GM21381 (cell line): ENCODE measurements around the gene TMEM203.

ENCODE experiments used
- ATAC-seq: cut with Tn5 transposase; IDR thresholded peaks from one replicate; pipeline ENCODE4 v1.9.1; 2021; ENCODE audit warnings: mild to moderate bottlenecking, moderate library complexity; ENCODE audit not compliant: unreplicated experiment

The TMEM203 gene

GRCh38 chr9:137230705-137231371 lies 25.4 kb upstream of the TMEM203 start, which contains the start of gene SLC34A3:
SLC34A3 (plus strand) TSS chr9:137230901; CDS start chr9:137231703, 802 bp downstream.
- no peak for ATAC-seq

DNA sequence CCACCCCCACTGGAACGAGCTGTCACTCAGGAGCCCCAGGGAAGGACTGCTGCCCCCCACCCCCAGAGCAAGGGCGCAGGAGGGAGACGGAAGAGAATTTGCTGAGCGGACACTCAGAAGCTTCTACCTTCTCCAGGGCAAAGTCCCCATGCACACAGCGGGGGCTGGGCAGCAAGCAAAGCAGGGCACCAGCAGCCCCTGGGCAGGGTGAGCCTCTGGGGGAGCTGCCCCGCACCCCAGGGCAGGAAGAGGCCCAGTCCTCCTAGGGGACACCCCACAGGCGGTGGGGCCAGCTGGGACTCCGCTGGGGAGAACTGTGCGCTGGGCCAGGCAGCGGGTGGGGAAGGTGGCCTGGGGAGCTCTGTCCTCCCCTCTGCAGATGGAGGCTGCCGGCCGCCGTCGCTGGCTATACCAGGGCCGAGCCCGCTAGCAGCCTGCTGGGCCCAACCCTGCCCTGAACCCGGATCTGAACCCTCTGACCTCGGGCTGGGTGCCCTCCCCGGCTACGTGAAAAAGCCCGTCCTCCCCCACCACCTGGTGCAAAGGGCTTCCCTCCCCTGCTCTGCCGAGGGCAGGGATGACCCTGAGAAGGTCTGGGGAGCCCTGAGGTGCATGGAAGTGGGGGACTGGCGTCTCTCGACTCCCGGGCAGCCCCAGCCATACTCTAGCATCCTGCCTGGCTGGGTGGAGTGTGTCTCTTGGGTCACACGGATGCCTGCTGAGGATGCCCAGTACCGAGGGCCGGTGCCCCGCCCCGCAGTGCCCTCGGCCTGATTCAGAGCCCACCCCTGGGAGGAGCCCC lies 24.7 kb upstream of the TMEM203 start:
- ATAC-seq: no peak

GRCh38 chr9:137228968-137229896 lies 23.8 kb upstream of the TMEM203 start:
- ATAC-seq: no peak

- no peak for ATAC-seq
Measured at GRCh38 chr9:137228506-137228967, 23.1 kb upstream of the TMEM203 start.

DNA sequence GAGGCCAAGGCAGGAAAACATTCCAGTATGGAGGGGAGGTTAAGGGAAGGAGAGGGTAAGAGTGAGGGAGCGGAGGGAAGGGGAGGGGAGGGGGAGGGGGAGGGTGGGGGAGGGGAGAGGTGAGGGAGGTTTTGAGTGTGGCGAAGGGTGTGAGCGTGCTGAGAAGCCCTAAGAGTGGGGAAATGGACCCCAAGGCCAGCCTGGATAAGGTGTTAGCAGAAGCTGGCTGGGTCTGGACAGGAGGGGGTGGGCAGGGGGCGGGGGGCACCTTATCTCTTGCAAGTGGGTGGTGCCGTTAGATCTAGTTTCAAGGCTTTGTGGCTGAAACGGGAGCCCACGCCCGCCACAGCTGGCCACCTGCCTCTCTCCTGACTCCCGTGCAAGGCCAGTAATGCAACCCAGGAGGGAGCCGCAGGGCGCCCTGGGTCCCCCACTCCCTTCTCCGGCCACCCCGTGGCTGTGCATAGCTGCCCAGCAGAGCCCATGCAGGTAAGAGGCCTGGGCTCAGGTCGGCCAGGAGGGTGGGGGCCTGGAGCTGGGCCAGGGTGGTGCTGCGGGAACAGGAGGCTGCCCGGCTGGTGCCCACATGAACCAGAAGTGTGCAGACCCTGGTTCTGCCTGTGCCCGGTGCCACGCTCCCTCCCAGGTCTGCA lies 22.5 kb upstream of the TMEM203 start:
- no peak for ATAC-seq

- ATAC-seq: no peak
Measured at GRCh38 chr9:137227054-137227852, 21.8 kb upstream of the TMEM203 start, which contains the start of gene RNF224. RNF224 (plus strand) TSS chr9:137227502; CDS start chr9:137228336, 834 bp downstream.

DNA sequence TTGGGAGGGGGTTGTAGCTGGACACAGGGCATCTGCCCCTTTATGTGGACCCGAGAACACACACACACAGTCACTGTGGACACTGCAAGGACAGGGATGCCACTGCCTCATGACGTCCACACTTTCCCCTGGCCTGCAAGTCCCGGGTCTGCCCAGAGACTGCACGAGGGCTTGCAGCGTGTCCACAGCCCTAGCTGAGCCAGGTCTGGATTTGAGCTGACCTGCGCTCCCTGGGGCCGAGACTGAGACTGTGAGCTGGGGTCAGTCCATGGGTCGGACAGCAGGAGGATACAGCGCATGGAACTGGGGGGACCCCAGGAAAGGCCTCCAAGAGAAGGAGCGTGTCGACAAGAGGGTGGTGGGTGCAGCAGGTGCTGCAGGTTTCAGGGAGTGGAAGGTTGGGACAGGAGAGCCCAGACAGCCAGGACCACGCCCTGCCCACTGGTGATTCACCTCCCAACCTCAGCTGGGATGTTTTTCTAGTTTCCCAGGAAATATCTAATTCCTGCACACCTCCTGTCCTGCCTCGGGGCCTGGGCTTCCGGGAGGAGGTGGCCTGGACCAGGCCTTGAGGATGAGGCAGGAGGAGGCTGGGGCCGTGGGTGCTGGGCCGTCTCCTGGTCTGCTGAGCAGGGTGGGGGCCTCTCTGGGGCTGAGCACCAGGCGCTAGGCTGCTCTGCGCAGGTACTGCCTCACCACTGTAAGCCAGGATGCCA lies 21.0 kb upstream of the TMEM203 start:
- no peak for ATAC-seq

DNA sequence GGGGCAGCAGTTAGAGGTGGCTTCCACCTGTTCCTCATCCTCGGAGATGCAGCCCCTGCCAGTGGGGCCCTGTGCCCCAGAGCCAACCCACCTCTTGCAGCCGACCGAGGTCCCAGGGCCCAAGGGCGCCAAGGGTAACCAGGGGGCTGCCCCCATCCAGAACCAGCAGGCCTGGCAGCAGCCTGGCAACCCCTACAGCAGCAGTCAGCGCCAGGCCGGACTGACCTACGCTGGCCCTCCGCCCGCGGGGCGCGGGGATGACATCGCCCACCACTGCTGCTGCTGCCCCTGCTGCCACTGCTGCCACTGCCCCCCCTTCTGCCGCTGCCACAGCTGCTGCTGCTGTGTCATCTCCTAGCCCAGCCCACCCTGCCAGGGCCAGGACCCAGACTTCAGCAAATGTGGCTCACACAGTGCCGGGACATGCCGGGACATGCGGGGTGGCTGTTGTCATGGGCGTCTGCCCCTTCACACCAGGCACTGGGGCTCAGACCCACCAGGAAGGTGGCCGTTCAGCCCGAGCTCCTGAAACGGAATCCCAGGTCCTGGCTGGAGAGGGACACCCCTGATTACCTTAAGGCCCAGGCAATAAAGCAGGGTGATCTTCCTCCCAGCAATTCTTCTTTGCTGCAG lies 20.4 kb upstream of the TMEM203 start:
- ATAC-seq: no peak

DNA sequence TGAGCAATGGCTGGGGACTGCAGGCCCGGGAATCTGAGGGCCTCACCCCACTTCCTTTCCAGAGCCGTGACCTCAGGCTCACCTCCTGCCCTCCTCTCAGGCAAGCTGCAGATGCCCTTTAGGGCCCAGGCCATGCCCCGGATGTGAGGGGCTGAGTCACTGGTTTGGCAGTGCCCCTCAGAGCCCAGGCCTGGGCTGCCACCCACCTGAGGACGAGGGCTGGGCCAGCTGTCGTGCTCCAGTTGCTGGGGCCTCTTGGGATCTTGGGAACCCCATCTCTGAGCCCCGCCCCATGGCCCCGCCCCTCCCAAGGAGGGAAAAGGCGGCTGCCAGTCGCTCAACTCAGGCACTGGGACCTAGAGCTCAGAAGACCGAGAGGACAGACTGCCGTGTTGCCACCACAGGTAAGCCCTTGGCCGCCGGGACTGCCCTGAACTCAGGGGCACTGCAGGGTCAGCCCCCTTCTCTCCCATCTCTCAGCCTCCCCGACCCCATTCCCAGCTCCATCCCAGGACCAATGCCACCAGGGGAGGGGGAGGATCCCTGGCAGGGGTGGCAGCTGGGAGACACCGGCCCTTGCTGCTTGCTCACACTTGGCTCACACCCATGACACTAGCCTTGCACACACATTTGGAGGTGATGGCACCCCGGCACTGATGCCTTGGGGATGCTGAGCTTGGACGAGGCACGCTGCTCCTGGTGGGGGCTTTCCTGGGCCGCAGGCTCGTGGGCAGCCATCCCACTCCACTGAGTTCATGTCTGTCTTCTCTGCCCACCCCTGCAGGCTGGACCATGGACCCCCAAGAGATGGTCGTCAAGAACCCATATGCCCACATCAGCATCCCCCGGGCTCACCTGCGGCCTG lies 19.6 kb upstream of the TMEM203 start, which contains the start of gene CYSRT1:
Gene CYSRT1, plus strand, starts transcription at position 345 of the 865 bp plus-strand sequence. Its CDS starts 448 bp downstream, at position 793.
- no peak for ATAC-seq

GRCh38 chr9:137223078-137223970 lies 17.9 kb upstream of the TMEM203 start:
- peak; percentile 66 for ATAC-seq

- ATAC-seq: no peak
Measured at GRCh38 chr9:137222190-137223077, 17.0 kb upstream of the TMEM203 start, which contains the start of gene RNF208. RNF208 (minus strand) TSS chr9:137222240; CDS start chr9:137221212, 1,028 bp downstream.

DNA sequence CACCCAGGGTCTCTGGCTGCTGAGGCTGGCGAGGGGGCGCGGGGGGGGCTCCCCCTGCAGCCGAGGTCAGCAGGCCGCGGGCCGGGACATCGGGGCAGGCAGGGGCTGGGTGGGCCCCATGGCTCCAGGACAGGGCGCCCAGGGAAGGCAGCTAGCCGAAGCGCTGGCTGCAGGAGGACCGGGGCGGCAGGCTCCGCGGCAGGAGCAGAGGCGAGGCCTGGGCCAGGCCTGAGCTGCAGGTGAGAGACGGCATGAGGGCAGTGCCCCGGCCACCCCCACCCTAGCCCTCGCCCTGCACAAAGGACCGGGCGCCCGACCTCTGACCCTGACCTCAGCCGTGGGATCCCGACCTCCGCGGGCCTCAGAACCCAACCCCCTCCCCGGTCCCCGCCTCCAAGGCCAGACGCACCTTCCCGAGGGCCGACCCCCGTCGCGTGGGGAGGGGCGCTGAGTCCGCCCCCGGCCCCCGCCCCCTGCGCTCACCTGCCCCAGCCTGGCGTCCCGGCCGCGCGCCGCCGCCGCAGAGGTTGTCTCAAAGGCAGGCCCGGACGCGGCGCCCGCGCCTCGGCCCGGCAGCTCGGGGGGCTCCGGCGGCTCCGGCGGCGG lies 16.2 kb upstream of the TMEM203 start:
- no peak for ATAC-seq

GRCh38 chr9:137221095-137221505 lies 15.7 kb upstream of the TMEM203 start:
- ATAC-seq: no peak

- ATAC-seq: no peak
Measured at GRCh38 chr9:137220317-137221094, 15.1 kb upstream of the TMEM203 start.
